ENCODE results near the gene THOC7. TPM values are rescaled to one million over a fixed set of nuclear protein-coding genes. Genes with fewer than 3 reads are reported as not detected.
A peak's percentile ranks its signal among the peaks of the same experiment; 100 is the strongest.

THOC7 gene
- polyA plus RNA-seq, 3 donors = 22.2 to 74.8 (median 70.1) TPM

GRCh38 chr3:63851287-63851686, 12.3 kb downstream of the THOC7 start:
- H3K9ac ChIP-seq (ENCODE audit: insufficient read depth, low read length, poor library complexity, severe bottlenecking) = no peak overlapping the region
- no CpG with 5 or more reads among the region's 3 CpGs for WGBS (ENCODE audit: insufficient coverage)

GRCh38 chr3:63849175-63849574, 14.4 kb downstream of the THOC7 start:
- Histone ChIP-seq H3K4me3 (replicated peaks in 1 of 3; ENCODE audit: low read depth in 2 of 3, low read length in 3 of 3) (no peak overlapping the region), H3K36me3 (replicated peaks in 1 of 2; ENCODE audit: control insufficient read depth in 1 of 2, insufficient read depth in 2 of 2, low read length in 2 of 2) (no peaks in the 10 kb centered on the region), H3K9me3 (replicated peaks in 1 of 2; ENCODE audit: control insufficient read depth in 1 of 2, insufficient read depth in 1 of 2, low read length in 2 of 2) (no peaks in the 10 kb centered on the region), H3K27ac (ENCODE audit: low read depth in 1 of 2, low read length in 2 of 2) (no peak overlapping the region), H3K79me2 (ENCODE audit: insufficient read depth, low read length) (peaks cover 36% of the 10 kb centered on the region), H3K27me3 (ENCODE audit: control insufficient read depth in 2 of 2, insufficient read depth in 2 of 2, low read length in 2 of 2) (no peaks in the 10 kb centered on the region), H3K4me1 (ENCODE audit: control insufficient read depth in 1 of 2, insufficient read depth in 2 of 2, low read length in 2 of 2) (no peaks in the 10 kb centered on the region), H3K9ac (ENCODE audit: insufficient read depth, low read length, poor library complexity, severe bottlenecking) (no peak overlapping the region), H3K4me2 (replicated peaks; ENCODE audit: extremely low read depth, low read length, poor library complexity, severe bottlenecking) (no peak overlapping the region), H4K20me1 (ENCODE audit: insufficient read depth, low read length) (peaks cover 22% of the 10 kb centered on the region), H2AFZ (ENCODE audit: insufficient read depth, low read depth, low read length, poor library complexity, severe bottlenecking) (no peak overlapping the region)
- no peak for TF ChIP-seq CTCF (IDR thresholded peaks at IDR 0.05)
- WGBS (ENCODE audit: insufficient coverage) = no CpG with 5 or more reads among the region's 4 CpGs
- H3K9me3 Mint-ChIP-seq = peaks cover 0 to 2% (median 0%) of the 10 kb centered on the region in 7 donors
- H3K27ac Mint-ChIP-seq = peak overlapping the region in 1 of 7 donors; percentile 6
- no peak overlapping the region for H3K4me3 Mint-ChIP-seq
- no peak for DNase-seq
- H3K4me1 Mint-ChIP-seq = no peaks in the 10 kb centered on the region
- H3K27me3 Mint-ChIP-seq (ENCODE audit: low read depth in 3 of 3) = no peaks in the 10 kb centered on the region
- H3K36me3 Mint-ChIP-seq = no peaks in the 10 kb centered on the region
- intact Hi-C loops (cut with micrococcal nuclease) = no loop called here

More at GRCh38 chr3:63851287-63851686, 12.3 kb downstream of the THOC7 start:
- TF ChIP-seq CTCF (IDR thresholded peaks at IDR 0.05) = no peak
- Histone ChIP-seq H3K27ac (ENCODE audit: low read depth in 1 of 2, low read length in 2 of 2) (no peak overlapping the region), H3K4me3 (replicated peaks in 1 of 3; ENCODE audit: low read depth in 2 of 3, low read length in 3 of 3) (no peak overlapping the region), H3K36me3 (replicated peaks in 1 of 2; ENCODE audit: control insufficient read depth in 1 of 2, insufficient read depth in 2 of 2, low read length in 2 of 2) (no peaks in the 10 kb centered on the region), H3K9me3 (replicated peaks in 1 of 2; ENCODE audit: control insufficient read depth in 1 of 2, insufficient read depth in 1 of 2, low read length in 2 of 2) (no peaks in the 10 kb centered on the region), H3K4me2 (replicated peaks; ENCODE audit: extremely low read depth, low read length, poor library complexity, severe bottlenecking) (no peak overlapping the region), H4K20me1 (ENCODE audit: insufficient read depth, low read length) (peaks cover 20% of the 10 kb centered on the region), H3K79me2 (ENCODE audit: insufficient read depth, low read length) (peaks cover 47% of the 10 kb centered on the region), H3K27me3 (ENCODE audit: control insufficient read depth in 2 of 2, insufficient read depth in 2 of 2, low read length in 2 of 2) (no peaks in the 10 kb centered on the region), H3K4me1 (ENCODE audit: control insufficient read depth in 1 of 2, insufficient read depth in 2 of 2, low read length in 2 of 2) (peaks cover 0 to 5% of the 10 kb centered on the region in 2 donors), H2AFZ (ENCODE audit: insufficient read depth, low read depth, low read length, poor library complexity, severe bottlenecking) (no peak overlapping the region)
- H3K9me3 Mint-ChIP-seq = peaks cover 0 to 2% (median 0%) of the 10 kb centered on the region in 7 donors
- H3K4me3 Mint-ChIP-seq = no peak overlapping the region
- peaks cover 0 to 3% of the 10 kb centered on the region in 2 donors for H3K36me3 Mint-ChIP-seq
- intact Hi-C loops (cut with micrococcal nuclease) = no loop called here
- peaks cover 4% of the 10 kb centered on the region for H3K4me1 Mint-ChIP-seq
- H3K27ac Mint-ChIP-seq = no peak overlapping the region
- no peaks in the 10 kb centered on the region for H3K27me3 Mint-ChIP-seq (ENCODE audit: low read depth in 3 of 3)
- no peak for DNase-seq

Data from CD14-positive monocyte (primary cell).